Measurements from ENCODE around the gene COL8A2. TPM values are rescaled to one million over a fixed set of nuclear protein-coding genes. Genes with fewer than 3 reads are reported as not detected.

Gene COL8A2
- total and polyA plus RNA-seq, 7 donors, result 0.60 to 13.0 (median 3.2) TPM

GRCh38 chr1:36128905-36129206, 3.8 kb upstream of the COL8A2 start:
- H3K27me3 ChIP-seq, result no peaks in the 10 kb centered on the region
- H3K27ac ChIP-seq, result no peak overlapping the region
- no peaks in the 10 kb centered on the region for H3K9me3 ChIP-seq
- intact Hi-C loops (cut with DNase I), result no loop called here
- H3K4me1 ChIP-seq, result peaks cover 0 to 27% (median 23%) of the 10 kb centered on the region in 4 donors
- no peak for TF ChIP-seq EP300 (IDR thresholded peaks at IDR 0.05)
- no peak for TF ChIP-seq POLR2AphosphoS5 (IDR thresholded peaks at IDR 0.05)
- no peak for TF ChIP-seq POLR2A (IDR thresholded peaks at IDR 0.05)
- TF ChIP-seq, protein P1, sequence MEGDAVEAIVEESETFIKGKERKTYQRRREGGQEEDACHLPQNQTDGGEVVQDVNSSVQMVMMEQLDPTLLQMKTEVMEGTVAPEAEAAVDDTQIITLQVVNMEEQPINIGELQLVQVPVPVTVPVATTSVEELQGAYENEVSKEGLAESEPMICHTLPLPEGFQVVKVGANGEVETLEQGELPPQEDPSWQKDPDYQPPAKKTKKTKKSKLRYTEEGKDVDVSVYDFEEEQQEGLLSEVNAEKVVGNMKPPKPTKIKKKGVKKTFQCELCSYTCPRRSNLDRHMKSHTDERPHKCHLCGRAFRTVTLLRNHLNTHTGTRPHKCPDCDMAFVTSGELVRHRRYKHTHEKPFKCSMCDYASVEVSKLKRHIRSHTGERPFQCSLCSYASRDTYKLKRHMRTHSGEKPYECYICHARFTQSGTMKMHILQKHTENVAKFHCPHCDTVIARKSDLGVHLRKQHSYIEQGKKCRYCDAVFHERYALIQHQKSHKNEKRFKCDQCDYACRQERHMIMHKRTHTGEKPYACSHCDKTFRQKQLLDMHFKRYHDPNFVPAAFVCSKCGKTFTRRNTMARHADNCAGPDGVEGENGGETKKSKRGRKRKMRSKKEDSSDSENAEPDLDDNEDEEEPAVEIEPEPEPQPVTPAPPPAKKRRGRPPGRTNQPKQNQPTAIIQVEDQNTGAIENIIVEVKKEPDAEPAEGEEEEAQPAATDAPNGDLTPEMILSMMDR (IDR thresholded peaks at IDR 0.05), result no peak
- H3K36me3 ChIP-seq, result no peaks in the 10 kb centered on the region
- WGBS, 2 donors, result 75 to 94% methylated on average over 3 of the region's 3 CpGs
- no peak for DNase-seq
- H3K4me3 ChIP-seq, result no peak overlapping the region

DNA sequence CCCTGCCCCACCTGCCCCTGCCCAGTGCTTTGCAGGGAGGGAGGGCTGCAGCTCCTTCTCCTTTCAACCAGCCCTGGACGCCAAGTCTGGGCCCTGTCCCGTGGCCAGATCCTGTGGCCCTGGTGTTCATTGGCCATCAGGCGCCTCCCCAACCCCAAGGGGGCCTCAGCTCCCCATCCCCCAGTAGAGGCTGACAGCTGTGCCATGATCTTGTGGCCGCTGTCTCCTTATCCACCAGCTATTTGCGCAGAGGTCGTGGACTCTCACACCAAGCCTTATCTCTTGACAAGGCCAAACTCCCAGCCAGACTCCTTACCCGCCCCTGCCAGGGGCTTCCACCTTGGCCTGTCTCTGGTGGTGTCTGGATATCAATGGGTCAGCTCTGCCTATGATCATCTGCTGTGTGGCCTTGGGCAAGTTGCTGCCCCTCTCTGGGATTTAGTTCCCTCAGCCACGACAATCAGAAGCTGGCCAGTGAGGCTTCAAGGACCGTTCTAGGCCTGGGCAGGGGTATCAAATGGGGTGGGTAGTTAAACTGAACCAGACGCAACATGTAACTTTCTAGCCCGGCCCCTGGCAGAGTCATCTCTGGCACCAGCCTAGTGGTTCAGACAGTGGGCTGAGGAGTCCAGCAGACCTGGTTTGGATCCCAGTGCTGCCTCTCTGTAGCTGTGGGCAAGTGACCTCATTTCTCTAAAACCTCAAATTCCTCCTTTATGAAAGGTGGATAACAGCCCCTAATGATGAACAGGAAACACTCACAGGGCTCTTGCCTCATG, 3.3 kb upstream of the COL8A2 start:
- WGBS, 2 donors, result 89 to 92% methylated on average over 11 of the region's 11 CpGs
- intact Hi-C loops (cut with DNase I), result no loop called here
- no peaks in the 10 kb centered on the region for H3K27me3 ChIP-seq
- H3K9me3 ChIP-seq, result no peaks in the 10 kb centered on the region
- no peaks in the 10 kb centered on the region for H3K36me3 ChIP-seq
- TF ChIP-seq POLR2AphosphoS5 (IDR thresholded peaks at IDR 0.05) (no peak), POLR2A (IDR thresholded peaks at IDR 0.05) (no peak), EP300 (IDR thresholded peaks at IDR 0.05) (no peak)
- TF ChIP-seq, protein P1 (IDR thresholded peaks at IDR 0.05), result no peak
- H3K4me1 ChIP-seq, result peaks cover 0 to 21% (median 19%) of the 10 kb centered on the region in 4 donors
- no peak overlapping the region for H3K4me3 ChIP-seq
- no peak overlapping the region for H3K27ac ChIP-seq
- DNase-seq, result no peak

DNA sequence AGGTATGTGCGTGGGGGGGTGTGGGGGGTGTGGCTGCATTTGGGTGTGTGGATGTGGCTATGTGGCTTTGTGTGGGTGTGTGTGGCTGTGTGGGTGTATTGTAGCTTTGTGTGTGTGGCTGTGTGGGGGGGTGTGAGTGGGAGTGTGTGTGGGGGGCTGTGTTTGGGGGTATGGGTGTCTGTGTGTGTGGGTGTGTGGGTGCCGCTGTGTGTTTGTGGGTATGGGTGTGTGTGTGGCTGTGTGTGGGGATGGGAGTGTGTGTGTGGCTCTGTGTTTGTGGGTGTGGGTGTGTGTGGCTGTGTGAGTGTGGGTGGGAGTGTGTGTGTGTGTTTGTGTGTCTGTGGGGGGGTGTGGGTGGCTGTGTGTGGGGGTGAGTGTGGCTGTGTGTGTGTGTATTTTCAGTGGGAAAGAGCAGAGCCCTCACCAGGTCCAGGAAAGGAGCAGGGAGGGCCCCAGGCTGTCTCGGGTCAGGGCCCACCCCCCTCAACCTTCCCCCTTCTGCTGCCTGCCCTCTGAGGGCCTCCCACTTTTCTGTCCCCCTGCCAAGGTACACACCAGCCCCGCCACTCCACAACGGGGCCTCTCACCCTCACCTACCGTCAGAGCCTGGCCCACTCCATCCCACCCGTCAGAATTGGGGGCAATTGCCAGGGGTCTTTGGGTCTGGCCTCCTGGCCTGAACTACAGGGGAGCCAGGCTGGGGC, 1.9 kb upstream of the COL8A2 start:
- DNase-seq, result no peak
- no peak for TF ChIP-seq POLR2A (IDR thresholded peaks at IDR 0.05)
- no peak for TF ChIP-seq EP300 (IDR thresholded peaks at IDR 0.05)
- no peak for TF ChIP-seq POLR2AphosphoS5 (IDR thresholded peaks at IDR 0.05)
- TF ChIP-seq, protein P1 (IDR thresholded peaks at IDR 0.05), result no peak
- intact Hi-C loops (cut with DNase I), result no loop called here
- H3K4me1 ChIP-seq, result peaks cover 0 to 18% (median 16%) of the 10 kb centered on the region in 4 donors
- no peaks in the 10 kb centered on the region for H3K9me3 ChIP-seq
- no peak overlapping the region for H3K4me3 ChIP-seq
- no peak overlapping the region for H3K27ac ChIP-seq
- H3K27me3 ChIP-seq, result no peaks in the 10 kb centered on the region
- 31 to 59% methylated on average over 7 of the region's 7 CpGs for WGBS, 2 donors
- no peaks in the 10 kb centered on the region for H3K36me3 ChIP-seq

DNA sequence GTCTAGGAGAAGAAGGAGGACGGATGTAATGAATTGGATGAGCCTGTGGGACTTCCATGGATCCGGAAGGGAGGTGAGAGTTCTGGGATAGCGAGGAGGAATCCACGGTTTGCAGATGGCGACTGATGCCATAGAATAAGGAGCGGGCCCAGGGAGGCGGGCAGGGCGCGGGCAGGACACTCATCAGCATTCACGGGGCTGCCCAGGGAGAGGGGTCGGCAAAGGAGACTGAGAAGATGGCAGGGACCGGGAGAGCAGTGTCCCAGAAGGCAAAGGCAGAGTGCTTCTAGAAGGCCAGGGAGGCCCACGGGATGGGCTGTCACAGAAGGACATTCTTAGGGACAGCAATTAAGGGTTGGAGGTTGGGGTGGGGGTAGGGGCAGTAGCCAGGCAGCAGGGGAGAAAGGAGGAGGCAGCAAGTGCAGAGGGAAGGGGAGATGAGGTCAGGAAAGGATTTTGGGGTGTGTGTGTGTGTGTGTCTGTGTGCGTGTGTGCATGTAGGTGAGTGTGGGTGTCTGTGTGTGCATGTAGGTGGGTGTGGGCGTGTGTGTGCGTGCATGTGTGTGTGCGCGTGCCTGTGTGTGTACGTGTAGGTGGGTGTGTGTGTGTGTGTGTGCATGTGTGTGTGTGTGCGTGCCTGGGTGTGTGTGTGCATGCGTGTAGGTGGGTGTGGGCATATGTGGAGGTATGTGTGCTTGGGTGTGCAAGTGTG, 1.1 kb upstream of the COL8A2 start:
- intact Hi-C loops (cut with DNase I), result no loop called here
- no peak overlapping the region for H3K27ac ChIP-seq

More for the DNA sequence above, 1.1 kb upstream of the COL8A2 start:
- no peaks in the 10 kb centered on the region for H3K27me3 ChIP-seq
- peaks cover 0 to 18% (median 16%) of the 10 kb centered on the region in 4 donors for H3K4me1 ChIP-seq
- DNase-seq, result no peak
- H3K36me3 ChIP-seq, result no peaks in the 10 kb centered on the region
- TF ChIP-seq, protein P1 (IDR thresholded peaks at IDR 0.05), result no peak
- TF ChIP-seq EP300 (IDR thresholded peaks at IDR 0.05) (no peak), POLR2A (IDR thresholded peaks at IDR 0.05) (no peak), POLR2AphosphoS5 (IDR thresholded peaks at IDR 0.05) (no peak)
- H3K9me3 ChIP-seq, result no peaks in the 10 kb centered on the region
- 66 to 86% methylated on average over 21 of the region's 21 CpGs for WGBS, 2 donors
- peak overlapping the region in 1 of 4 donors; percentile 56 for H3K4me3 ChIP-seq

Measured in sigmoid colon (tissue), 7 donors.